Activated naive CD8-positive, alpha-beta T cell treated with anti-CD3 and anti-CD28 coated beads, Interleukin-2, amount 10 ng/mL, durations not matched to agents 7 days and 5 days (primary cell): ENCODE results near the gene UBE2Z. TPM values are rescaled to one million over a fixed set of nuclear protein-coding genes. Genes with fewer than 3 reads are reported as not detected.
A peak's percentile ranks its signal among the peaks of the same experiment; 100 is the strongest.

Experiments
- ATAC-seq: fragments of 150-1000 bp; cut with Tn5 transposase; one replicate; pipeline ENCODE4 v1.10.0; 2021; ENCODE audit warnings: low read depth, moderate library complexity
- POLR2A ChIA-PET: fragments of 350-600 bp; sonication (Branson Sonifier 250); formaldehyde crosslinking; loops from one replicate; lab custom pipeline; 2021; ENCODE audit warnings: antibody characterized with exemption; lab: Charles Lee
- DNase-seq: peaks from one replicate; pipeline ENCODE4 v3.0.0; 2021
- H3K27ac Mint-ChIP-seq: one replicate; pipeline ENCODE4 v1.8.0; 2022; ENCODE audit warnings: mild to moderate bottlenecking, mixed read lengths
- H3K27me3 Mint-ChIP-seq: one replicate; pipeline ENCODE4 v1.8.0; 2022; ENCODE audit warnings: mild to moderate bottlenecking, moderate library complexity, mixed read lengths
- H3K36me3 Mint-ChIP-seq: one replicate; pipeline ENCODE4 v1.8.0; 2021; ENCODE audit warnings: mild to moderate bottlenecking, mixed read lengths
- H3K4me1 Mint-ChIP-seq: one replicate; pipeline ENCODE4 v1.8.0; 2021; ENCODE audit warnings: mixed read lengths
- H3K4me3 Mint-ChIP-seq: one replicate; pipeline ENCODE4 v1.8.0; 2022; ENCODE audit warnings: mild to moderate bottlenecking, moderate library complexity, mixed read lengths
- H3K9me3 Mint-ChIP-seq: one replicate; pipeline ENCODE4 v1.8.0; 2021; ENCODE audit warnings: mixed read lengths
- total RNA-seq, 2 experiments: library from RNA; stranded (reverse); gene quantifications; one replicate each; pipeline ENCODE4 v1.2.3, GENCODE V29; 2021

The UBE2Z gene
- total RNA-seq, 2 experiments from 2014 or later: 71.6 to 74.7 TPM

GRCh38 chr17:48910370-48910769 lies 2.2 kb downstream of the UBE2Z start:
- POLR2A ChIA-PET: interaction anchor here (4.9 kb wide), 1 partner anchor 17 kb away, joined by 65 read pairs; the partner anchor contains the start of gene ATP5MC1
- Mint-ChIP-seq H3K4me1 (peaks cover 52% of the 10 kb centered on the region), H3K27me3 (no peaks in the 10 kb centered on the region), H3K4me3 (peak overlapping the region; percentile 92), H3K36me3 (peaks cover 35% of the 10 kb centered on the region), H3K27ac (no peak overlapping the region), H3K9me3 (no peaks in the 10 kb centered on the region)
- no peak for DNase-seq
- ATAC-seq: no peak

GRCh38 chr17:48912476-48912875 lies 4.3 kb downstream of the UBE2Z start:
- Mint-ChIP-seq H3K4me1 (peaks cover 60% of the 10 kb centered on the region), H3K9me3 (no peaks in the 10 kb centered on the region), H3K36me3 (peaks cover 46% of the 10 kb centered on the region), H3K4me3 (no peak overlapping the region), H3K27ac (no peak overlapping the region), H3K27me3 (no peaks in the 10 kb centered on the region)
- DNase-seq (no peak), ATAC-seq (no peak)
- POLR2A ChIA-PET: no interaction called here

- peaks cover 45% of the 10 kb centered on the region for H3K36me3 Mint-ChIP-seq
These were observed 7.5 kb downstream of the UBE2Z start for GRCh38 chr17:48915459-48916282.

GRCh38 chr17:48925251-48925990 lies 17.2 kb downstream of the UBE2Z start:
- peaks cover 1% of the 10 kb centered on the region for H3K4me1 Mint-ChIP-seq
- POLR2A ChIA-PET: no interaction called here
- DNase-seq (no peak), ATAC-seq (no peak)
- no peaks in the 10 kb centered on the region for H3K27me3 Mint-ChIP-seq
- no peak overlapping the region for H3K27ac Mint-ChIP-seq
- peaks cover 16% of the 10 kb centered on the region for H3K36me3 Mint-ChIP-seq
- H3K9me3 Mint-ChIP-seq: no peaks in the 10 kb centered on the region
- H3K4me3 Mint-ChIP-seq: no peak overlapping the region

More at GRCh38 chr17:48915459-48916282, 7.5 kb downstream of the UBE2Z start:
- Mint-ChIP-seq H3K27me3 (no peaks in the 10 kb centered on the region), H3K27ac (peak overlapping the region; percentile 89), H3K4me1 (peaks cover 42% of the 10 kb centered on the region), H3K4me3 (peak overlapping the region; percentile 67), H3K9me3 (no peaks in the 10 kb centered on the region)
- POLR2A ChIA-PET: interaction anchor here (1.0 to 1.1 kb wide), 2 partner anchors 19 to 28 kb away, joined by 3 read pairs; partner anchors contain the start of gene SNF8
- ATAC-seq (peak; percentile 85), DNase-seq (no peak)

- Mint-ChIP-seq H3K27me3 (no peaks in the 10 kb centered on the region), H3K27ac (no peak overlapping the region), H3K36me3 (peaks cover 13% of the 10 kb centered on the region), H3K9me3 (no peaks in the 10 kb centered on the region), H3K4me3 (no peak overlapping the region), H3K4me1 (peaks cover 1% of the 10 kb centered on the region)
- POLR2A ChIA-PET: no interaction called here
- ATAC-seq (no peak), DNase-seq (no peak)
These were observed 17.8 kb downstream of the UBE2Z start for GRCh38 chr17:48925991-48926342.

GRCh38 chr17:48927978-48928745 lies 20.0 kb downstream of the UBE2Z start:
- ATAC-seq (no peak), DNase-seq (no peak)
- no peaks in the 10 kb centered on the region for H3K27me3 Mint-ChIP-seq
- H3K27ac Mint-ChIP-seq: peak overlapping the region; percentile 30
- no peaks in the 10 kb centered on the region for H3K4me1 Mint-ChIP-seq
- H3K36me3 Mint-ChIP-seq: peaks cover 14% of the 10 kb centered on the region
- no peaks in the 10 kb centered on the region for H3K9me3 Mint-ChIP-seq
- POLR2A ChIA-PET: interaction anchor here (0.6 to 1.0 kb wide), 2 partner anchors 10 to 11 kb away, joined by 4 to 5 read pairs; no protein-coding TSS in a partner anchor
- no peak overlapping the region for H3K4me3 Mint-ChIP-seq

- POLR2A ChIA-PET: interaction anchor here (0.6 to 1.8 kb wide), 3 partner anchors 15 to 471 kb away, joined by 3 to 5 read pairs (median 4); partner anchors contain the start of genes SNF8 and UBE2Z
- H3K4me1 Mint-ChIP-seq: no peaks in the 10 kb centered on the region
- no peaks in the 10 kb centered on the region for H3K9me3 Mint-ChIP-seq
- H3K36me3 Mint-ChIP-seq: peaks cover 17% of the 10 kb centered on the region
- ATAC-seq (no peak), DNase-seq (no peak)
- H3K4me3 Mint-ChIP-seq: no peak overlapping the region
- no peaks in the 10 kb centered on the region for H3K27me3 Mint-ChIP-seq
- H3K27ac Mint-ChIP-seq: peak overlapping the region; percentile 43
These were observed 20.9 kb downstream of the UBE2Z start for GRCh38 chr17:48928876-48929811.

GRCh38 chr17:48929812-48930165 lies 21.6 kb downstream of the UBE2Z start:
- no peak overlapping the region for H3K27ac Mint-ChIP-seq
- no peaks in the 10 kb centered on the region for H3K4me1 Mint-ChIP-seq
- no peaks in the 10 kb centered on the region for H3K9me3 Mint-ChIP-seq
- H3K36me3 Mint-ChIP-seq: peaks cover 19% of the 10 kb centered on the region
- DNase-seq (no peak), ATAC-seq (no peak)
- no peak overlapping the region for H3K4me3 Mint-ChIP-seq
- POLR2A ChIA-PET: interaction anchor here (0.6 to 1.8 kb wide), 3 partner anchors 15 to 471 kb away, joined by 3 to 5 read pairs (median 4); partner anchors contain the start of genes SNF8 and UBE2Z
- H3K27me3 Mint-ChIP-seq: no peaks in the 10 kb centered on the region

GRCh38 chr17:48930435-48930873 lies 22.2 kb downstream of the UBE2Z start:
- DNase-seq (no peak), ATAC-seq (no peak)
- Mint-ChIP-seq H3K27me3 (no peaks in the 10 kb centered on the region), H3K36me3 (peaks cover 21% of the 10 kb centered on the region), H3K27ac (peak overlapping the region; percentile 56), H3K9me3 (no peaks in the 10 kb centered on the region), H3K4me3 (no peak overlapping the region), H3K4me1 (no peaks in the 10 kb centered on the region)
- POLR2A ChIA-PET: interaction anchor here (0.8 to 1.8 kb wide), 3 partner anchors 14 to 22 kb away, joined by 4 to 5 read pairs (median 5); partner anchors contain the start of genes SNF8 and UBE2Z

GRCh38 chr17:48933035-48933434 lies 24.8 kb downstream of the UBE2Z start:
- H3K36me3 Mint-ChIP-seq: peaks cover 25% of the 10 kb centered on the region
- no peak overlapping the region for H3K4me3 Mint-ChIP-seq
- no peaks in the 10 kb centered on the region for H3K4me1 Mint-ChIP-seq
- no peak overlapping the region for H3K27ac Mint-ChIP-seq
- DNase-seq: no peak
- no peaks in the 10 kb centered on the region for H3K27me3 Mint-ChIP-seq
- ATAC-seq: no peak
- POLR2A ChIA-PET: interaction anchor here (0.6 to 1.9 kb wide), 2 partner anchors 11 to 12 kb away, joined by 3 to 6 read pairs; partner anchors contain the start of gene SNF8
- H3K9me3 Mint-ChIP-seq: no peaks in the 10 kb centered on the region

- H3K4me3 Mint-ChIP-seq: peak within 1 kb of the TSS; percentile 100
- POLR2A ChIA-PET: interaction anchor here (0.6 to 2.8 kb wide), 12 partner anchors 8 to 503 kb away, joined by 3 to 39 read pairs (median 4); partner anchors contain the start of genes ATP5MC1 and UBE2Z
- no peaks in the 10 kb centered on the region for H3K9me3 Mint-ChIP-seq
- ATAC-seq (peak; percentile 97), DNase-seq (peak; percentile 98)
- peaks cover 3% of the 10 kb centered on the region for H3K36me3 Mint-ChIP-seq
- peaks cover 2% of the 10 kb centered on the region for H3K27me3 Mint-ChIP-seq
- H3K27ac Mint-ChIP-seq: peak within 1 kb of the TSS; percentile 100
- peaks cover 11% of the 10 kb centered on the region for H3K4me1 Mint-ChIP-seq
These were observed 36.5 kb downstream of the UBE2Z start, which contains the start of gene SNF8 for GRCh38 chr17:48944515-48945260. Gene SNF8, minus strand, starts transcription at chr17:48944842. Its CDS starts 108 bp downstream, at chr17:48944734.
